Measurements from ENCODE around the gene OSBPL6.
A peak's percentile ranks its signal among the peaks of the same experiment; 100 is the strongest.

Gene OSBPL6

DNA sequence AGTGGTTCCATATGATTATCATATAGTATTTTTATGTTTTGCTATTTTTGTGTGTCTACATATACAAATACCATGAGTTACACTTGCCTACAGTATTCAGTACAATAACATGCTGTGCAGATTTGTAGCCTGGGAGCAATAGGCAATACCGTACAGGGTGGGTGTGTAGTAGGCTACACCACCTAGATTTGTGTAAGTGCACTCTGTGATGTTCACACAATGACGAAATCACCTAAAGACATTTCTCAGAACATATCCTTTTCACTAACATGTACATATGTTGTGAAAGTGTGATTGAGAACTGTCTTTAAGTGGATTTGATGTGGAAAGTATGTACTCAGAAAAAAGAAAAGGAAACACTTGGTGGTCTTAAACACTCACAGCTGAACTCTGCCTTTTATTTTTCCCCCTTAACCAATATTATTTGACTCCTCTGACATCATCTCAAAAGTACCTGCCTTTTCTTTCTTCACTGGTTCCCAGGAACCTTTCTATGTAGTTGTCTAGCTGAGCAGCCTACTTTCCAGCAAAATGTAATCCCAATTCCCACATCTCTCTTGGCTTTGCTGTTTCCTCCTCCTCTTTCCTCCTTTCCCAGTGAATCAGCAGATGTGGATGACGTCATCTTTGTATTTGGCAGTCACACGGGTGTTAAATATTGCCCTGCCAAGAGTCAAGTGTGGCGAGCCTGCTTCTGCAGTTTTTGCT, 47.7 kb downstream of the OSBPL6 start (continued):
- no peak for TF ChIP-seq ZNF560 (tag by site-specific recombination; IDR thresholded peaks at IDR 0.05; ENCODE audit: borderline replicate concordance)
- TF ChIP-seq, protein P1, sequence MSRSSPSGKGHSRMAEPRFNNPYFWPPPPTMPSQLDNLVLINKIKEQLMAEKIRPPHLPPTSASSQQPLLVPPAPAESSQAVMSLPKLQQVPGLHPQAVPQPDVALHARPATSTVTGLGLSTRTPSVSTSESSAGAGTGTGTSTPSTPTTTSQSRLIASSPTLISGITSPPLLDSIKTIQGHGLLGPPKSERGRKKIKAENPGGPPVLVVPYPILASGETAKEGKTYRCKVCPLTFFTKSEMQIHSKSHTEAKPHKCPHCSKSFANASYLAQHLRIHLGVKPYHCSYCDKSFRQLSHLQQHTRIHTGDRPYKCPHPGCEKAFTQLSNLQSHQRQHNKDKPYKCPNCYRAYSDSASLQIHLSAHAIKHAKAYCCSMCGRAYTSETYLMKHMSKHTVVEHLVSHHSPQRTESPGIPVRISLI (tag by site-specific recombination; IDR thresholded peaks at IDR 0.05), result no peak
- no peak for TF ChIP-seq ZNF426 (tag by site-specific recombination; IDR thresholded peaks at IDR 0.05)
- TF ChIP-seq OSR2 (tag by site-specific recombination; IDR thresholded peaks at IDR 0.05), result peak; percentile 55; the same call in 1 of the 2 replicates
- TF ChIP-seq ZNF112 (tag by site-specific recombination; IDR thresholded peaks at IDR 0.05), result no peak
- TF ChIP-seq ZNF169 (tag by site-specific recombination; IDR thresholded peaks at IDR 0.05), result no peak
- TF ChIP-seq YY1 (tag by site-specific recombination; IDR thresholded peaks at IDR 0.05), result no peak
- no peak for TF ChIP-seq ZNF174 (tag by site-specific recombination; IDR thresholded peaks at IDR 0.05)
- no peak for TF ChIP-seq ZNF514 (tag by site-specific recombination; IDR thresholded peaks at IDR 0.05)
- peak; percentile 69; the same call in 1 of the 2 replicates for TF ChIP-seq ZNF558 (tag by site-specific recombination; IDR thresholded peaks at IDR 0.05)
- TF ChIP-seq ZNF302 (tag by site-specific recombination; IDR thresholded peaks at IDR 0.05; ENCODE audit: low read depth), result no peak
- TF ChIP-seq, protein P2, sequence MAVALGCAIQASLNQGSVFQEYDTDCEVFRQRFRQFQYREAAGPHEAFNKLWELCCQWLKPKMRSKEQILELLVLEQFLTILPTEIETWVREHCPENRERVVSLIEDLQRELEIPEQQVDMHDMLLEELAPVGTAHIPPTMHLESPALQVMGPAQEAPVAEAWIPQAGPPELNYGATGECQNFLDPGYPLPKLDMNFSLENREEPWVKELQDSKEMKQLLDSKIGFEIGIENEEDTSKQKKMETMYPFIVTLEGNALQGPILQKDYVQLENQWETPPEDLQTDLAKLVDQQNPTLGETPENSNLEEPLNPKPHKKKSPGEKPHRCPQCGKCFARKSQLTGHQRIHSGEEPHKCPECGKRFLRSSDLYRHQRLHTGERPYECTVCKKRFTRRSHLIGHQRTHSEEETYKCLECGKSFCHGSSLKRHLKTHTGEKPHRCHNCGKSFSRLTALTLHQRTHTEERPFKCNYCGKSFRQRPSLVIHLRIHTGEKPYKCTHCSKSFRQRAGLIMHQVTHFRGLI (tag by site-specific recombination; IDR thresholded peaks at IDR 0.05), result no peak
- TF ChIP-seq HOXA7 (CRISPR knock-in tag; IDR thresholded peaks at IDR 0.05; ENCODE audit: borderline replicate concordance), result no peak
- no peak for TF ChIP-seq ZNF132 (tag by site-specific recombination; IDR thresholded peaks at IDR 0.05; ENCODE audit: borderline replicate concordance)
- TF ChIP-seq ZNF155 (tag by site-specific recombination; IDR thresholded peaks at IDR 0.05), result no peak
- no peak for TF ChIP-seq BCL11A (tag by site-specific recombination; IDR thresholded peaks at IDR 0.05; ENCODE audit: low read depth)
- 0 out of 2 replicates have a peak, but pooled peaks have one; percentile 46 for TF ChIP-seq ZNF24 (tag by site-specific recombination; IDR thresholded peaks at IDR 0.05)
- no peak for TF ChIP-seq ZNF202 (tag by site-specific recombination; IDR thresholded peaks at IDR 0.05; ENCODE audit: borderline replicate concordance)
- TF ChIP-seq, protein P3, sequence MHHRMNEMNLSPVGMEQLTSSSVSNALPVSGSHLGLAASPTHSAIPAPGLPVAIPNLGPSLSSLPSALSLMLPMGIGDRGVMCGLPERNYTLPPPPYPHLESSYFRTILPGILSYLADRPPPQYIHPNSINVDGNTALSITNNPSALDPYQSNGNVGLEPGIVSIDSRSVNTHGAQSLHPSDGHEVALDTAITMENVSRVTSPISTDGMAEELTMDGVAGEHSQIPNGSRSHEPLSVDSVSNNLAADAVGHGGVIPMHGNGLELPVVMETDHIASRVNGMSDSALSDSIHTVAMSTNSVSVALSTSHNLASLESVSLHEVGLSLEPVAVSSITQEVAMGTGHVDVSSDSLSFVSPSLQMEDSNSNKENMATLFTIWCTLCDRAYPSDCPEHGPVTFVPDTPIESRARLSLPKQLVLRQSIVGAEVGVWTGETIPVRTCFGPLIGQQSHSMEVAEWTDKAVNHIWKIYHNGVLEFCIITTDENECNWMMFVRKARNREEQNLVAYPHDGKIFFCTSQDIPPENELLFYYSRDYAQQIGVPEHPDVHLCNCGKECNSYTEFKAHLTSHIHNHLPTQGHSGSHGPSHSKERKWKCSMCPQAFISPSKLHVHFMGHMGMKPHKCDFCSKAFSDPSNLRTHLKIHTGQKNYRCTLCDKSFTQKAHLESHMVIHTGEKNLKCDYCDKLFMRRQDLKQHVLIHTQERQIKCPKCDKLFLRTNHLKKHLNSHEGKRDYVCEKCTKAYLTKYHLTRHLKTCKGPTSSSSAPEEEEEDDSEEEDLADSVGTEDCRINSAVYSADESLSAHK (tag by site-specific recombination; IDR thresholded peaks at IDR 0.05), result no peak
- no peak for TF ChIP-seq ZBTB20 (tag by site-specific recombination; IDR thresholded peaks at IDR 0.05)
- TF ChIP-seq, protein P4, sequence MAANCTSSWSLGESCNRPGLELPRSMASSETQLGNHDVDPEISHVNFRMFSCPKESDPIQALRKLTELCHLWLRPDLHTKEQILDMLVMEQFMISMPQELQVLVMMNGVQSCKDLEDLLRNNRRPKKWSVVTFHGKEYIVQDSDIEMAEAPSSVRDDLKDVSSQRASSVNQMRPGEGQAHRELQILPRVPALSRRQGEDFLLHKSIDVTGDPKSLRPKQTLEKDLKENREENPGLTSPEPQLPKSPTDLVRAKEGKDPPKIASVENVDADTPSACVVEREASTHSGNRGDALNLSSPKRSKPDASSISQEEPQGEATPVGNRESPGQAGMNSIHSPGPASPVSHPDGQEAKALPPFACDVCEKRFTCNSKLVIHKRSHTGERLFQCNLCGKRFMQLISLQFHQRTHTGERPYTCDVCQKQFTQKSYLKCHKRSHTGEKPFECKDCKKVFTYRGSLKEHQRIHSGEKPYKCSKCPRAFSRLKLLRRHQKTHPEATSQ (tag by site-specific recombination; IDR thresholded peaks at IDR 0.05), result no peak
- TF ChIP-seq SCRT2 (tag by site-specific recombination; IDR thresholded peaks at IDR 0.05), result no peak
- no peak for TF ChIP-seq ZNF248 (tag by site-specific recombination; IDR thresholded peaks at IDR 0.05)
- TF ChIP-seq ZNF324 (tag by site-specific recombination; IDR thresholded peaks at IDR 0.05), result 0 out of 2 replicates have a peak, but pooled peaks have one; percentile 25
- no peak for TF ChIP-seq ZNF175 (tag by site-specific recombination; IDR thresholded peaks at IDR 0.05)
- TF ChIP-seq ZNF777 (tag by site-specific recombination; IDR thresholded peaks at IDR 0.05; ENCODE audit: borderline replicate concordance), result no peak
- no peak for TF ChIP-seq KLF9 (tag by site-specific recombination; IDR thresholded peaks at IDR 0.05; ENCODE audit: low read depth)
- TF ChIP-seq, protein P5, sequence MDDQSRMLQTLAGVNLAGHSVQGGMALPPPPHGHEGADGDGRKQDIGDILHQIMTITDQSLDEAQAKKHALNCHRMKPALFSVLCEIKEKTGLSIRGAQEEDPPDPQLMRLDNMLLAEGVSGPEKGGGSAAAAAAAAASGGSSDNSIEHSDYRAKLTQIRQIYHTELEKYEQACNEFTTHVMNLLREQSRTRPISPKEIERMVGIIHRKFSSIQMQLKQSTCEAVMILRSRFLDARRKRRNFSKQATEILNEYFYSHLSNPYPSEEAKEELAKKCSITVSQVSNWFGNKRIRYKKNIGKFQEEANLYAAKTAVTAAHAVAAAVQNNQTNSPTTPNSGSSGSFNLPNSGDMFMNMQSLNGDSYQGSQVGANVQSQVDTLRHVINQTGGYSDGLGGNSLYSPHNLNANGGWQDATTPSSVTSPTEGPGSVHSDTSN (CRISPR knock-in tag; IDR thresholded peaks at IDR 0.05), result no peak
- TF ChIP-seq, protein P6, sequence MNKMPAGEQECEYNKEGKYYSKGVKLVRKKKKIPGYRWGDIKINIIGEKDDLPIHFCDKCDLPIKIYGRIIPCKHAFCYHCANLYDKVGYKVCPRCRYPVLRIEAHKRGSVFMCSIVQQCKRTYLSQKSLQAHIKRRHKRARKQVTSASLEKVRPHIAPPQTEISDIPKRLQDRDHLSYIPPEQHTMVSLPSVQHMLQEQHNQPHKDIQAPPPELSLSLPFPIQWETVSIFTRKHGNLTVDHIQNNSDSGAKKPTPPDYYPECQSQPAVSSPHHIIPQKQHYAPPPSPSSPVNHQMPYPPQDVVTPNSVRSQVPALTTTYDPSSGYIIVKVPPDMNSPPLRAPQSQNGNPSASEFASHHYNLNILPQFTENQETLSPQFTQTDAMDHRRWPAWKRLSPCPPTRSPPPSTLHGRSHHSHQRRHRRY (tag by site-specific recombination; IDR thresholded peaks at IDR 0.05), result no peak
- TF ChIP-seq ZFP41 (tag by site-specific recombination; IDR thresholded peaks at IDR 0.05; ENCODE audit: borderline replicate concordance), result no peak
- TF ChIP-seq ZFP3 (tag by site-specific recombination; IDR thresholded peaks at IDR 0.05; ENCODE audit: low read depth), result no peak
- no peak for TF ChIP-seq ZNF548 (tag by site-specific recombination; IDR thresholded peaks at IDR 0.05)
- no peak for TF ChIP-seq ZNF354C (tag by site-specific recombination; IDR thresholded peaks at IDR 0.05; ENCODE audit: borderline replicate concordance, low read depth)

Data from HEK293 (cell line).